ENCODE results near the gene HSPA1A.
"Not testable (repeated sequence)": the region's sequence is repeated elsewhere in the genome, so short reads cannot be mapped to it uniquely, and the experiment has no call there.

HSPA1A gene

DNA sequence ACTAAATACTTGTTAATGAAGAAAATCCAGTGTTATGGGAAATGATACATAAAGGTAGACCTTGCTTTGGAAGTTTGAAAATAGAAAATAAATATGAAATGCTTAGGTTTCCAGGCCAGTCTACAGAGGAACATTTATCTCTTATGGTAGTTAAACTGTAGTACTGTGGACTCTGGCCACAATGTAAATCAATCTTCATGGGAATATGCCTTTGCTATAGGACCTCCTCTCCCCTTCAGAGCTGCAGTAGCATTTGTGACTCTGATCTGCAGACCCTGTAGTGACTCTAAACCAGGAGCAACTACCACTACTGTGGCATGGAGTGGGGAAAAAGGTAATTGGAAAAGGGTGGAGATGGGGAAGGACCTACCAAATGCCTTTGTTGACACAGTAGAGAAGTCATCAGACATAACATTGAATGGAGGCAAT, 4.5 kb downstream of the HSPA1A start:
- Histone ChIP-seq H3K27ac (ENCODE audit: low read length) (no peak overlapping the region), H3K4me3 (ENCODE audit: low read length) (no peak overlapping the region), H3K4me1 (ENCODE audit: insufficient read depth, low read length) (peaks cover 15% of the 10 kb centered on the region; the same call in 1 of the 2 replicates), H3K9ac (ENCODE audit: low read depth, low read length) (no peak overlapping the region), H3K9me3 (ENCODE audit: insufficient read depth, low read depth, low read length) (no peaks in the 10 kb centered on the region), H3K27me3 (ENCODE audit: insufficient read depth, low read length) (no peaks in the 10 kb centered on the region), H3K36me3 (ENCODE audit: insufficient read depth, low read depth, low read length) (no peaks in the 10 kb centered on the region)

DNA sequence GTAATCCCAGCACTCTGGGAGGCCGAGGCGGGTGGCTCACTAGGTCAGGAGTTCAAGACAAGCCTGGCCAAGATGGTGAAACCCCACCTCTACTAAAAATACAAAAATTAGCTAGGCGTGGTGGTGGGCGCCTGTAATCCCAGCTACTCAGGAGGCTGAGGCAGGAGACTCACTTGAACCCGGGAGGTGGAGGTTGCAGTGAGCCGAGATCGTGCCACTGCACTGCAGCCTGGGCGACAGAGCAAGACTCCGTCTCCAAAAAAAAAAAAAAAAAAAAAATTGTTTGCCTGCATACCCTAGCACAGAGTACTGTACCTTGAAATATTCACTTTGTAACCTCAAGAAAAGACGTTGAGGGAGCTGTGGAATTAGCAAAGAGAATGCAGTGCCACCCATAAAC, 5.1 kb downstream of the HSPA1A start:
- H3K27me3 ChIP-seq (ENCODE audit: insufficient read depth, low read length); H3K9me3 ChIP-seq (ENCODE audit: insufficient read depth, low read depth, low read length); H3K36me3 ChIP-seq (ENCODE audit: insufficient read depth, low read depth, low read length); H3K27ac ChIP-seq (ENCODE audit: low read length); H3K9ac ChIP-seq (ENCODE audit: low read depth, low read length); H3K4me3 ChIP-seq (ENCODE audit: low read length): not testable (repeated sequence)
- H3K4me1 ChIP-seq (ENCODE audit: insufficient read depth, low read length) = peaks cover 19% of the 10 kb centered on the region; the same call in 1 of the 2 replicates

DNA sequence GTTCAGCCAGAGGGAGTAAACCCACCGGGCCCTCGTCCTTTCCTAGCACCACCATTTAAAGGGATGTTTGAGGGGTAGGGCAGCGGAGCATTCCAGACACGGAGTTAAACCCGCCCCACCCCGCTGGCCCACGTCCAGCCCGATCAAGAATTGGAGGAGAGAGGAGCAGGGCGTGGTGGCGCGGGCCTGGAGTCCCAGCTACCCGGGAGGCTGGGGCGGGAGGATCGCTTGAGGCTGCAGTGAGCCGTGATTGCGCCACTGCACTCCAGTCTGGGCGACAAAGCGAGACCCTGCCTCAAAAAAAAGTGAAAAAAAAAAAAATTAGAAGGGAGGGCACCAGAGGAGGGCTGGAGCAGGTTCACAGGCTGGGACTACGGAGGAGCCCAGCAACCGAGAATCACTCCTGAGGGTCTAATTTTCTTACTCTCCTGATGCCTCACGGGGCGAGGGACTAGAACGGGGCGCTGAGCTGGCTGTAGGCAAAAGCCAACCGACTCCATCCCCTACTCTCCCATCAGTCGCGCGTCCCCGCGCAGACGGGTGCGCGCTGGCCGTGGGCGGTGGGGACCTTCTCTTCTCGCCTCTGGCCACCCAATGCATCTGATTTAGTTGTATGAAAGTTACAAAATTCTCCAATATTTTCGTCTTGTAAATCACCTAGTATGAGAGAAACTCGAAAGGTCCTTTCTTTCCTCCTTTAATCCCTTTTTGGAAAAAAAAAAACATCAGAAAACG, 6.1 kb downstream of the HSPA1A start:
- Histone ChIP-seq H3K36me3 (ENCODE audit: insufficient read depth, low read depth, low read length) (no peaks in the 10 kb centered on the region), H3K9ac (ENCODE audit: low read depth, low read length) (peak overlapping the region; percentile 97; the same call in 1 of the 2 replicates), H3K9me3 (ENCODE audit: insufficient read depth, low read depth, low read length) (no peaks in the 10 kb centered on the region), H3K27me3 (ENCODE audit: insufficient read depth, low read length) (no peaks in the 10 kb centered on the region), H3K27ac (ENCODE audit: low read length) (peak overlapping the region; percentile 62), H3K4me3 (ENCODE audit: low read length) (peak overlapping the region; percentile 91), H3K4me1 (ENCODE audit: insufficient read depth, low read length) (peaks cover 27% of the 10 kb centered on the region; the same call in 1 of the 2 replicates)

DNA sequence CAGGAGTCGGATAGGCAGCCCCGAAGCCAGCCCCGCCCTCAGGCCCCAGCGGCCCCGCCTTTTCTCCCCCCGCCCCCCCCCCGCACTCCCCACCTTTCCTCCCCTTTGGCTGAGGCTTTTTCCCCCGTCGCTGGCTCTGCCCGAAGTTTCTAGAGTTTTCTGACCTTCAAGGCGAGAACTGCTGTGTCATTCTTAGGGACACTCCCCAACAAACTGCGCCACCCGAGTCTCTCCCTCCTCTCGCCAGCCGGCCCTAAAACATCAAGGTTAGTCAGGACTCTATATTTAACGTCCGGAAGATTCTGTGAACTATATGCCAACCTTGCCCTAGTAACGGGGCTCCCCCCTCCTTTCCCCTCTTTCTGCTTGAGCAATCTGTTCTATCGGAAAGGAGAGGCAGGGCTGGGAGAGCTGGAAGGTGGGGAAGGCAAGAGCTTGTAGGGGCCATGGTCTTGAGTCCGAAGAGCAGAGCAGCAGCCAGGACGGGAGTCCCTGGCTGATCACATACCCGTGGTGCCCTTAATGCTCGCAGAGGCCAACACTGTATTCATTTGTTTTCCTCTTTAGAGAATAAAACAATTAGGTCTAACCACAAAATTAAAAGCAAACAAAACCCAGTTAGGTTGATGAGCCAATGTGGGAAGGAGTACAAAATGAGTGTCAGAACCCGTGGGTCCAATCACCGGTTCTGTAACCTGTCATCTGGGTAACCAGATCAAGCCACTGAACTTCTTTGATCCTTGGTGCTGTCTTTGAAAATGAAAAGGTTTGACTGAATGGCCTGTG, 6.9 kb downstream of the HSPA1A start:
- peak overlapping the region; percentile 97 for H3K9ac ChIP-seq (ENCODE audit: low read depth, low read length)
- H3K4me3 ChIP-seq (ENCODE audit: low read length) = peak overlapping the region; percentile 91
- peaks cover 29% of the 10 kb centered on the region; the same call in 1 of the 2 replicates for H3K4me1 ChIP-seq (ENCODE audit: insufficient read depth, low read length)
- peak overlapping the region; percentile 73 for H3K27ac ChIP-seq (ENCODE audit: low read length)
- H3K36me3 ChIP-seq (ENCODE audit: insufficient read depth, low read depth, low read length) = no peaks in the 10 kb centered on the region
- no peaks in the 10 kb centered on the region for H3K27me3 ChIP-seq (ENCODE audit: insufficient read depth, low read length)
- no peaks in the 10 kb centered on the region for H3K9me3 ChIP-seq (ENCODE audit: insufficient read depth, low read depth, low read length)

DNA sequence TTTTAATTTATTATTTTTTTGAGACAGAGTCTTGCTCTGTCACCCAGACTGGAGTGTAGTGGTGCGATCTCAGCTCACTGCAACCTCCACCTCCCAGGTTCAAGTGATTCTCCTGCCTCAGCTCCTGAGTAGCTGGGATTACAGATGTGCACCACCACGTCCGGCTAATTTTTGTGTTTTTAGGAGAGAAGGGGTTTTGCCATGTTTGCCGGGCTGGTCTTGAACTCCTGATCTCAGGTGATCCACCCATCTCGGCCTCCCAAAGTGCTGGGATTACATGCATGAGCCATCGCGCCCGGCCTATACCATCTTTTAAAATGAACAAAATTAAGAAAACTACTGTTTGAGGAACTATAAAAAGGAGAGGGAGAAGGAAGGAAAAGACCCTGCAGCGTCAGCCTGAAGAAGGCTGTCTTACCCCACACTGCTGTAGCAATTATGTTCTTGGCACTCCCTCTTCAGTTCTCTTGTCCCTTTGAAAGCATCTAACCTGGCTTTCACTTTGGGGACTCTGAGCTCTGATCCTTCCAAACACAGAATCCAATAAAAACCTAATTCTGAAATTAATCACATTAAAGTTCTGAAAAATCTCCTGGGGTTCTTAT, 8.4 kb downstream of the HSPA1A start:
- H3K27me3 ChIP-seq (ENCODE audit: insufficient read depth, low read length); H3K9ac ChIP-seq (ENCODE audit: low read depth, low read length); H3K36me3 ChIP-seq (ENCODE audit: insufficient read depth, low read depth, low read length); H3K9me3 ChIP-seq (ENCODE audit: insufficient read depth, low read depth, low read length); H3K4me3 ChIP-seq (ENCODE audit: low read length); H3K27ac ChIP-seq (ENCODE audit: low read length): not testable (repeated sequence)
- peaks cover 25% of the 10 kb centered on the region; the same call in 1 of the 2 replicates for H3K4me1 ChIP-seq (ENCODE audit: insufficient read depth, low read length)

DNA sequence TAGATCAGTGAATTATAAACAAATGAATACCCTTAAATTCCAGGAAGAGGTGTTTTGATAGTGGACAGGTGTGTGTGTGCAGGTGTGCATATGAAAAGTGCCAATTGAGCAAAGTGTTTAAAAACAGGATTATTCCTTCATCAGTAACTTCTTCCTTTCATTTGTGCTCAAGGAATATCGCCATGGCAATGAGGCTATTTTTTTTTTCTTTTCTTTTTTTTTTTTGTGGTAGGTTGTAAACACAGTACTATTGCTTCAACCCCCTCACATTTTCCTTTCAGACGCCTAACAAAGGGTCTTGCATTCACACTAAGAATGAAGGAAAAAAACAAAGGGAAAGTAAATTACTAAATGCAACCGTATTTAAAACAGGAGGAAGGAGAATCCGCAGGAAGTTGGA, 10.2 kb downstream of the HSPA1A start:
- Histone ChIP-seq H3K27ac (ENCODE audit: low read length) (peak overlapping the region; percentile 66), H3K36me3 (ENCODE audit: insufficient read depth, low read depth, low read length) (no peaks in the 10 kb centered on the region), H3K9ac (ENCODE audit: low read depth, low read length) (peak overlapping the region; percentile 62; the same call in 1 of the 2 replicates), H3K4me1 (ENCODE audit: insufficient read depth, low read length) (peaks cover 25% of the 10 kb centered on the region; the same call in 1 of the 2 replicates), H3K4me3 (ENCODE audit: low read length) (peak overlapping the region; percentile 47), H3K27me3 (ENCODE audit: insufficient read depth, low read length) (no peaks in the 10 kb centered on the region), H3K9me3 (ENCODE audit: insufficient read depth, low read depth, low read length) (no peaks in the 10 kb centered on the region)

DNA sequence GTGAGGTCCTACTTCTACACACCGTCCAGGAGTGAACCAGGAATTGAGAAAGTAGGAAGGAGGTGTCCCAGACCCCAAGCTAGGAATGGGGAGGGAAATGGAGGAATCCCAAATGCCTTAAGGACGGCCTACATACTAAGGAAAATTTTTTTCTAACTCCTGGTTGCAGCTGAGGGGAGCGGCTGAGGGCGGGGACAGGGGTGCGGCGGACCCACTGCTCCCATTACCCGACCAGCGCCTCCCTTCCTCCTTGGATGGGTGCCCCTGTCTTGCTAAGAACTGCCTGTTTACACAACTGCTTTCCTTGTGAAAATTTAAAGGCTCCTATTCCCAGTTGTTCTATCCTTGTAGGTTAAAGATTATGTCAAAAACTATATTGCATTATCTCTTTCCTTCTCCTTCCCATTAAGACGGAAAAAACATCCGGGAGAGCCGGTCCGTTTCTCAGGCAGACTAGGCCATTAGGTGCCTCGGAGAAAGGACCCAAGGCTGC, 11.5 kb downstream of the HSPA1A start:
- peak overlapping the region; percentile 75 for H3K4me3 ChIP-seq (ENCODE audit: low read length)
- peak overlapping the region; percentile 41 for H3K27ac ChIP-seq (ENCODE audit: low read length)
- no peaks in the 10 kb centered on the region for H3K36me3 ChIP-seq (ENCODE audit: insufficient read depth, low read depth, low read length)
- H3K9me3 ChIP-seq (ENCODE audit: insufficient read depth, low read depth, low read length) = no peaks in the 10 kb centered on the region
- no peaks in the 10 kb centered on the region for H3K27me3 ChIP-seq (ENCODE audit: insufficient read depth, low read length)
- peak overlapping the region; percentile 84; the same call in 1 of the 2 replicates for H3K9ac ChIP-seq (ENCODE audit: low read depth, low read length)
- peaks cover 21% of the 10 kb centered on the region; the same call in 1 of the 2 replicates for H3K4me1 ChIP-seq (ENCODE audit: insufficient read depth, low read length)

DNA sequence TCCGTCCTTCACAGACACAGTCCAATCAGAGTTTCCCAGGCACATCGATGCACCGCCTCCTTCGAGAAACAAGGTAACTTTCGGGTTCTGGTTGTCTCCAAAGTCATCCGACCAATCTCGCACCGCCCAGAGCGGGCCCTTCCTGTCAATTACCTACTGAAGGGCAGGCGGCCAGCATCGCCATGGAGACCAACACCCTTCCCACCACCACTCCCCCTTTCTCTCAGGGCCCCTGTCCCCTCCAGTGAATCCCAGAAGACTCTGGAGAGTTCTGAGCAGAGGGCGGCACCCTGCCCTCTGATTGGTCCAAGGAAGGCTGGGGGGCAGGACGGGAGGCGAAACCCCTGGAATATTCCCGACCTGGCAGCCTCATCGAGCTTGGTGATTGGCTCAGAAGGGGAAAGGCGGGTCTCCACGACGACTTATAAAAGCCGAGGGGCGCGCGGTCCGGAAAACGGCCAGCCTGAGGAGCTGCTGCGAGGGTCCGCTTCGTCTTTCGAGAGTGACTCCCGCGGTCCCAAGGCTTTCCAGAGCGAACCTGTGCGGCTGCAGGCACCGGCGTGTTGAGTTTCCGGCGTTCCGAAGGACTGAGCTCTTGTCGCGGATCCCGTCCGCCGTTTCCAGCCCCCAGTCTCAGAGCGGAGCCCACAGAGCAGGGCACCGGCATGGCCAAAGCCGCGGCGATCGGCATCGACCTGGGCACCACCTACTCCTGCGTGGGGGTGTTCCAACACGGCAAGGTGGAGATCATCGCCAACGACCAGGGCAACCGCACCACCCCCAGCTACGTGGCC, 12.1 kb downstream of the HSPA1A start, which contains the start of gene HSPA1B:
TSS of gene HSPA1B (plus strand) at position 453 of the 794 bp plus-strand sequence. CDS start at position 666, 213 bp downstream.
- H3K4me1 ChIP-seq (ENCODE audit: insufficient read depth, low read length) = peaks cover 20% of the 10 kb centered on the region; the same call in 1 of the 2 replicates
- peak within 1 kb of the TSS; percentile 86 for H3K4me3 ChIP-seq (ENCODE audit: low read length)
- H3K36me3 ChIP-seq (ENCODE audit: insufficient read depth, low read depth, low read length) = no peaks in the 10 kb centered on the region
- H3K9ac ChIP-seq (ENCODE audit: low read depth, low read length) = peak within 1 kb of the TSS; percentile 84; the same call in 1 of the 2 replicates
- peak within 1 kb of the TSS; percentile 41 for H3K27ac ChIP-seq (ENCODE audit: low read length)
- H3K27me3 ChIP-seq (ENCODE audit: insufficient read depth, low read length) = no peaks in the 10 kb centered on the region
- no peaks in the 10 kb centered on the region for H3K9me3 ChIP-seq (ENCODE audit: insufficient read depth, low read depth, low read length)

DNA sequence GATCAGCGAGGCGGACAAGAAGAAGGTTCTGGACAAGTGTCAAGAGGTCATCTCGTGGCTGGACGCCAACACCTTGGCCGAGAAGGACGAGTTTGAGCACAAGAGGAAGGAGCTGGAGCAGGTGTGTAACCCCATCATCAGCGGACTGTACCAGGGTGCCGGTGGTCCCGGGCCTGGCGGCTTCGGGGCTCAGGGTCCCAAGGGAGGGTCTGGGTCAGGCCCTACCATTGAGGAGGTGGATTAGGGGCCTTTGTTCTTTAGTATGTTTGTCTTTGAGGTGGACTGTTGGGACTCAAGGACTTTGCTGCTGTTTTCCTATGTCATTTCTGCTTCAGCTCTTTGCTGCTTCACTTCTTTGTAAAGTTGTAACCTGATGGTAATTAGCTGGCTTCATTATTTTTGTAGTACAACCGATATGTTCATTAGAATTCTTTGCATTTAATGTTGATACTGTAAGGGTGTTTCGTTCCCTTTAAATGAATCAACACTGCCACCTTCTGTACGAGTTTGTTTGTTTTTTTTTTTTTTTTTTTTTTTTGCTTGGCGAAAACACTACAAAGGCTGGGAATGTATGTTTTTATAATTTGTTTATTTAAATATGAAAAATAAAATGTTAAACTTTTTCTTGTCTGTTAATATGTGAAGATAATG, 14.4 kb downstream of the HSPA1A start:
- H3K9me3 ChIP-seq (ENCODE audit: insufficient read depth, low read depth, low read length) = no peaks in the 10 kb centered on the region
- H3K27ac ChIP-seq (ENCODE audit: low read length) = no peak overlapping the region
- H3K36me3 ChIP-seq (ENCODE audit: insufficient read depth, low read depth, low read length) = no peaks in the 10 kb centered on the region
- H3K27me3 ChIP-seq (ENCODE audit: insufficient read depth, low read length) = no peaks in the 10 kb centered on the region
- peak overlapping the region; percentile 97 for H3K4me3 ChIP-seq (ENCODE audit: low read length)
- H3K4me1 ChIP-seq (ENCODE audit: insufficient read depth, low read length) = peaks cover 14% of the 10 kb centered on the region; the same call in 1 of the 2 replicates
- peak overlapping the region; percentile 84; the same call in 1 of the 2 replicates for H3K9ac ChIP-seq (ENCODE audit: low read depth, low read length)

DNA sequence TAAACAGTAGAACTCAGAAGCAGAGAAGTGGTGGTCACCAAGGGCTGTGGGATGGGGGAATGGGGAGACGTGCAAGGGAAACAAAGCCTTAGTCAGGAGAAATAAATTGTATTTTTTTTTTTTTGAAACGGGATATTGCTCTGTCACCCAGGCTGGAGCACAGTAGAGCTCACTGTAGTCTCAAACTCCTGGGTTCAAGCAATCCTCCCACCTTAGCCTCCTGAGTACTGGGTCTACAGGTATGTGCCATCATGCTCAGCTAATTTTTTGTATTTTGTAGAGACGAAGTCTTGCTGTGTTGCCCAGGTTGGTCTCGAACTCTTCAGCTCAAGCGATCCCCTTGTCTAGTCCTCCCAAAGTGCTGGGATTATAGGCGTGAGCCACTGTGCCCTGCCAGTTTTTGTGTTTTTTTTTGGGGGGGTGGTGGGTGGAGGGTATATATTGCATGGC, 15.6 kb downstream of the HSPA1A start:
- peak overlapping the region; percentile 97 for H3K4me3 ChIP-seq (ENCODE audit: low read length)
- H3K36me3 ChIP-seq (ENCODE audit: insufficient read depth, low read depth, low read length) = peaks cover 2% of the 10 kb centered on the region
- no peaks in the 10 kb centered on the region for H3K27me3 ChIP-seq (ENCODE audit: insufficient read depth, low read length)
- H3K9me3 ChIP-seq (ENCODE audit: insufficient read depth, low read depth, low read length) = no peaks in the 10 kb centered on the region
- H3K9ac ChIP-seq (ENCODE audit: low read depth, low read length) = peak overlapping the region; percentile 84; the same call in 1 of the 2 replicates
- H3K4me1 ChIP-seq (ENCODE audit: insufficient read depth, low read length) = peaks cover 5% of the 10 kb centered on the region; the same call in 1 of the 2 replicates
- no peak overlapping the region for H3K27ac ChIP-seq (ENCODE audit: low read length)
